B cell (primary cell): ENCODE results near the gene SPACA7.

Experiments
- CTCF ChIP-seq: fragments of 200-600 bp; IDR thresholded peaks from one replicate; pipeline ENCODE4 v1.8.0; 2022; ENCODE audit warnings: antibody characterized with exemption, mild to moderate bottlenecking
- EZH2 ChIP-seq: IDR thresholded peaks from 2 replicates; pipeline ENCODE4 v1.6.1; 2012; ENCODE audit warnings: borderline replicate concordance, low read depth, mild to moderate bottlenecking, moderate library complexity, low read length; ENCODE audit not compliant: insufficient read depth, poor library complexity, severe bottlenecking

GRCh38 chr13:112453874-112454647 is 77.9 kb downstream of the SPACA7 start:
- TF ChIP-seq CTCF (no peak), EZH2 (no peak)
